ENCODE measurements around the gene TEX14.
"Not testable (repeated sequence)": the region's sequence is repeated elsewhere in the genome, so short reads cannot be mapped to it uniquely, and the experiment has no call there.

TEX14 gene

GRCh38 chr17:58694302-58694701 is 2.5 kb upstream of the TEX14 start:
- no peaks in the 10 kb centered on the region for H3K27me3 ChIP-seq
- TF ChIP-seq Cebpa-rat (IDR thresholded peaks at IDR 0.05), result no peak
- H3K4me2 ChIP-seq, result peak overlapping the region in 10 of 11 experiments; percentile 8 to 93 (median 80); a peak in 19 of 22 replicates
- H4K20me1 ChIP-seq, result no peaks in the 10 kb centered on the region; a peak in 2 of 22 replicates
- H3K9me3 ChIP-seq (replicated peaks in 1 of 11), result peaks cover 0 to 17% (median 12%) of the 10 kb centered on the region in 11 experiments; a peak in 12 of 22 replicates
- peaks cover 17 to 36% (median 23%) of the 10 kb centered on the region in 10 experiments for H3K4me1 ChIP-seq
- no peak overlapping the region; a peak in 2 of 20 replicates for H3K4me3 ChIP-seq
- peaks cover 7 to 57% (median 41%) of the 10 kb centered on the region in 11 experiments for H3K36me3 ChIP-seq
- H3K9ac ChIP-seq, result peak overlapping the region in 2 of 11 experiments; percentile 5 to 10; a peak in 2 of 22 replicates
- H3K27ac ChIP-seq, result no peak overlapping the region; a peak in 1 of 22 replicates

GRCh38 chr17:58693751-58694150 is 1.9 kb upstream of the TEX14 start:
- H3K9ac ChIP-seq, result peak overlapping the region; percentile 77 to 94 (median 84); a peak in 20 of 22 replicates
- peaks cover 17 to 36% (median 23%) of the 10 kb centered on the region in 10 experiments for H3K4me1 ChIP-seq
- H3K27ac ChIP-seq, result peak overlapping the region in 8 of 11 experiments; percentile 81 to 93 (median 84); a peak in 9 of 22 replicates
- peak overlapping the region; percentile 68 to 94 (median 83) for H3K4me2 ChIP-seq
- peaks cover 4 to 52% (median 36%) of the 10 kb centered on the region in 11 experiments; a peak in 21 of 22 replicates for H3K36me3 ChIP-seq
- no peak for TF ChIP-seq Cebpa-rat (IDR thresholded peaks at IDR 0.05)
- H4K20me1 ChIP-seq, result no peaks in the 10 kb centered on the region; a peak in 2 of 22 replicates
- H3K9me3 ChIP-seq (replicated peaks in 1 of 11), result peaks cover 0 to 17% (median 12%) of the 10 kb centered on the region in 11 experiments; a peak in 12 of 22 replicates
- H3K27me3 ChIP-seq, result no peaks in the 10 kb centered on the region
- H3K4me3 ChIP-seq, result peak overlapping the region; percentile 63 to 84 (median 76); a peak in 16 of 20 replicates

GRCh38 chr17:58693208-58693607 is 1.4 kb upstream of the TEX14 start:
- Histone ChIP-seq H3K4me3 (peak overlapping the region; percentile 63 to 84 (median 76)), H3K27me3 (no peaks in the 10 kb centered on the region), H3K4me1 (peaks cover 17 to 36% (median 23%) of the 10 kb centered on the region in 10 experiments), H3K4me2 (peak overlapping the region; percentile 68 to 94 (median 83)), H4K20me1 (no peaks in the 10 kb centered on the region; a peak in 2 of 22 replicates), H3K9ac (peak overlapping the region; percentile 77 to 94 (median 84)), H3K9me3 (replicated peaks in 1 of 11) (peaks cover 0 to 17% (median 12%) of the 10 kb centered on the region in 11 experiments; a peak in 12 of 22 replicates), H3K27ac (peak overlapping the region; percentile 73 to 93 (median 81); a peak in 21 of 22 replicates), H3K36me3 (peaks cover 4 to 47% (median 34%) of the 10 kb centered on the region in 11 experiments; a peak in 21 of 22 replicates)
- TF ChIP-seq Cebpa-rat (IDR thresholded peaks at IDR 0.05), result no peak

DNA sequence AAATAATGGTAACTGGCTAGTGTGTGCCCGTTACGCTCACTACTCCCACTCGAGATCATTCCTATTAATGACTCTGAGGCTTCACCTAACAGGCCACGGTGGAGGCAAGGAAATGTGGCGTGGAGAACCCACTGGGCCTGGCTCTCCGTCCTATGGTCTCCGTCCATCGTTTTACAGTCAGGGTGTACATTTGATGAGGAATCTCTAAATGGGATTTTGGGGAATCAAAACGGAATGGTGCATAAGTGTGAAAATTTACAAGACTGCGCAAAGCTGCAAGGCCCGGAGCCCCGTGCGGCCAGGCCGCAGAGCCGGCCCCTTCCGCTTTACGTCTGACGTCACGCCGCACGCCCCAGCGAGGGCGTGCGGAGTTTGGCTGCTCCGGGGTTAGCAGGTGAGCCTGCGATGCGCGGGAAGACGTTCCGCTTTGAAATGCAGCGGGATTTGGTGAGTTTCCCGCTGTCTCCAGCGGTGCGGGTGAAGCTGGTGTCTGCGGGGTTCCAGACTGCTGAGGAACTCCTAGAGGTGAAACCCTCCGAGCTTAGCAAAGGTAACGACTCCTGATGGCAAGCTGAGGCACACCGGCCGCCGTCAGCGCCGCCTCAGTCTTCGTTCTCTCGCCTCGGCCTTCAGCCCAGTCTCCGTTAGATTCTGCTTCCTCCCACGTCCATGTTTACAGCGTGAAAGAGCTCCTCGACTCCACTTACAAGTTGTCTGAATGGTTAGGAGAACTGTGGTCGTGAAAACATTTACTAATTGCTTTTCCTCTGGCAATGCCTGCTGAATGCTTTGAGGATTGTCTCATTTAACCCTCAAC is 602 bp upstream of the TEX14 start, which contains the start of gene RAD51C:
RAD51C (plus strand) TSS at position 364 of the 817 bp plus-strand sequence; CDS start at position 406, 42 bp downstream.
- Histone ChIP-seq H3K27ac (peak within 1 kb of the TSS; percentile 73 to 93 (median 81)), H3K9ac (peak within 1 kb of the TSS; percentile 77 to 94 (median 84)), H4K20me1 (no peaks in the 10 kb centered on the region; a peak in 2 of 22 replicates), H3K9me3 (replicated peaks in 1 of 11) (peaks cover 0 to 17% (median 12%) of the 10 kb centered on the region in 11 experiments; a peak in 12 of 22 replicates), H3K36me3 (peaks cover 4 to 39% (median 31%) of the 10 kb centered on the region in 11 experiments; a peak in 21 of 22 replicates), H3K4me3 (peak within 1 kb of the TSS; percentile 63 to 84 (median 76)), H3K4me1 (peaks cover 17 to 36% (median 23%) of the 10 kb centered on the region in 10 experiments), H3K4me2 (peak within 1 kb of the TSS; percentile 68 to 94 (median 83)), H3K27me3 (no peaks in the 10 kb centered on the region)
- TF ChIP-seq Cebpa-rat (IDR thresholded peaks at IDR 0.05), result no peak

DNA sequence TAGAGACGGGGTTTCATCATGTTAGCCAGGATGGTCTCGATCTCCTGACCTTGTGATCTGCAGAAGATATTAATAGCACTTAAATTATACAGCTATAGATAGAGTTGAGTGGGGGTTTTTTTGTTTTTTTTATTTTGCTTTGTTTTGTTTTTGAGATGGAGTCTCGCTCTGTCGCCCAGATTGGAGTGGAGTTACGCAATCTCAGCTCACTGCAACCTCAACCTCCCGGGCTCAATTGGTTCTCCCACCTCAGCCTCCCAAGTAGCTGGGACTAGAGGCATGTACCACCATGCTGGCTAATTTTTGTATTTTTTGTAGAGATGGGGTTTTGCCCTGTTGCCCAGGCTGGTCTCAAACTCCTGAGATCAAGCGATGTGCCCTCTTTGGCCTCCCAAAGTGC is 1.8 kb downstream of the TEX14 start:
- not testable (repeated sequence) for H3K9ac ChIP-seq, H3K4me3 ChIP-seq, H4K20me1 ChIP-seq, H3K27me3 ChIP-seq, H3K27ac ChIP-seq
- Histone ChIP-seq H3K4me1 (peaks cover 17 to 32% (median 21%) of the 10 kb centered on the region in 10 experiments), H3K4me2 (peak overlapping the region in 6 of 11 experiments; percentile 19 to 38 (median 26); a peak in 7 of 22 replicates), H3K9me3 (replicated peaks in 1 of 11) (peaks cover 0 to 17% (median 12%) of the 10 kb centered on the region in 11 experiments; a peak in 12 of 22 replicates), H3K36me3 (peaks cover 0 to 15% (median 8%) of the 10 kb centered on the region in 11 experiments; a peak in 17 of 22 replicates)
- TF ChIP-seq Cebpa-rat (IDR thresholded peaks at IDR 0.05), result peak in 10 of 11 experiments; percentile 24 to 92 (median 76); a peak in 14 of 22 replicates

DNA sequence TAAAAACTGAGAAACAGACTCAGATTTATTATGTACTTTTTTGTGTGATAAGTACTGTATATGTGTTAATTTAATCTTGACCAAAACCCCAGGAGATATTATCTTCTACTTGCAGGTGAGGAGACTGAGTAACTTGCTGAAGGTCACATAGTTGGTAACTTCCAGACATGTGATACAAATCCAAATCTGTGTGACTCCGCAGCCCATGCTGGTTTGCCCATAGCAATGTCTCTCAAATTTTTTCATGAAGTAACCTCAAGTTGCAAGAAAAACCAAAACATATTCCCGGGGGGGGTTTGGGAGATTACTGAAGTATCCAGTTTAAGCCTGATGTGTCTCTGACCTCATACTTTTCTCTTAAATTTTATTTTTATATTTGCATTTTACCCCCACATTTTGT is 3.3 kb downstream of the TEX14 start:
- Histone ChIP-seq H3K27ac (no peak overlapping the region), H3K9me3 (replicated peaks in 1 of 11) (peaks cover 0 to 17% (median 12%) of the 10 kb centered on the region in 11 experiments; a peak in 12 of 22 replicates), H3K4me2 (peak overlapping the region in 1 of 11 experiments; percentile 7; a peak in 1 of 22 replicates), H3K27me3 (no peaks in the 10 kb centered on the region), H3K4me1 (peaks cover 6 to 18% (median 7%) of the 10 kb centered on the region in 10 experiments), H4K20me1 (no peaks in the 10 kb centered on the region), H3K4me3 (no peak overlapping the region), H3K9ac (no peak overlapping the region), H3K36me3 (no peaks in the 10 kb centered on the region)
- TF ChIP-seq Cebpa-rat (IDR thresholded peaks at IDR 0.05), result no peak

DNA sequence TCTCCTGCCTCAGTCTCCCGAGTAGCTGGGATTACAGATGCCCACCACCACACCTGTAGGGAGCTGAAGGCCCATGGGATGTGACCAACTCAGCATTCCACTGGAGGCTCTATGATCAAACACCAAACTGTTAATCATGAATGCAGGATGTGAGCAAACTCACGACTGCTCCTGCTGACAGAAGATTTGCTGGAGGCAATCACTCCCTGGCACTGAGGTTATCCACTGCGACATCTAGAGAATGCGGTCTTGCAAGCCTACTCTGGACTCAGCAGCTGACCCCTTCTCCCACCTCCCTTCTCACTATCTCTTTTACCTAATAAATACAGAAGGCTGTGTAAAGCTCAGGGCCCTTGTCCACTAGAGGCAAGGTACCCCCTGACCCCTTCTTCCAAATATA is 4.9 kb downstream of the TEX14 start:
- H3K4me1 ChIP-seq, result peaks cover 0 to 8% (median 0%) of the 10 kb centered on the region in 10 experiments; a peak in 6 of 20 replicates
- no peaks in the 10 kb centered on the region for H3K27me3 ChIP-seq
- H3K9me3 ChIP-seq (replicated peaks in 1 of 11), result peaks cover 0 to 17% (median 12%) of the 10 kb centered on the region in 11 experiments; a peak in 12 of 22 replicates
- no peak overlapping the region for H3K4me3 ChIP-seq
- no peak overlapping the region for H3K9ac ChIP-seq
- H3K36me3 ChIP-seq, result no peaks in the 10 kb centered on the region
- H4K20me1 ChIP-seq, result no peaks in the 10 kb centered on the region
- TF ChIP-seq Cebpa-rat (IDR thresholded peaks at IDR 0.05), result no peak
- H3K4me2 ChIP-seq, result no peak overlapping the region
- H3K27ac ChIP-seq, result no peak overlapping the region

DNA sequence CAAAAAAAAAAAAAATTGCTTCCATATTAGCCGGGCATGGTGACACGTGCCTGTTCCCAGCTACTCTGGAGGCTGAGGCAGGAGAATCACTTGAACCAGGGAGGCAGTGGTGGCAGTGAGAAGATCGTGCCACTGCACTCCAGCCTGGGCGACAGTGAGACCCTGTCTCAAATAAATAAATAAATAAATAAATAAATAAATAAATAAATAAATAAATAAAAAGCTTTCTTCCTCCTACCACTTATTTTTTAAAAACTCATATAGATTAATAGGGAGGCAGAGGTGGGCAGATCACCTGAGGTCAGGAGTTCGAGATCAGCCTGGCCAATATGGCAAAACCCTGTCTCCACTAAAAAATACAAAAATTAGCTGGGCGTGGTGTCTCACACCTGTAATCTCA is 7.4 kb downstream of the TEX14 start:
- H3K27ac ChIP-seq; H3K9ac ChIP-seq; H3K27me3 ChIP-seq; H3K4me1 ChIP-seq; H3K36me3 ChIP-seq; H3K4me3 ChIP-seq; H4K20me1 ChIP-seq; H3K4me2 ChIP-seq; H3K9me3 ChIP-seq (replicated peaks in 1 of 11): not testable (repeated sequence)

DNA sequence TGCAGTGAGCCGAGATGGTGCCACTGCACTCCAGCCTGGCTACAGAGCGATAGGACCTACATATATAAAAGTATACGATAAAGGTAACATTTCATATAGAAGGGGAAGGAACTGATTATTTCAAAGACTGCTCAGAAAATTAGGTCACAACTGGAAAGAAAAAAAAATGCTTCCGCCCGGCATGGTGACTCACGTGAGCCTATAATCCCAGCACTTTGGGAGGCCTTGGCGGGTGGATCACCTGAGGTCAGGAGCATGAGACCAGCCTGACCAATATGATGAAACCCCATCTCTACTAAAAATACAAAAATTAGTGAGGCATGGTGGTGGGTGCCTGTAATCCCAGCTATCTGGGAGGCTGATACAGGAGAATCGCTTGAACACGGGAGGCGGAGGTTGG is 7.8 kb downstream of the TEX14 start:
- Histone ChIP-seq H3K9me3 (replicated peaks in 1 of 11) (no peaks in the 10 kb centered on the region), H3K27me3 (no peaks in the 10 kb centered on the region), H3K4me2 (no peak overlapping the region), H3K27ac (no peak overlapping the region), H3K36me3 (no peaks in the 10 kb centered on the region), H3K4me3 (no peak overlapping the region), H3K9ac (no peak overlapping the region), H3K4me1 (peaks cover 0 to 6% (median 0%) of the 10 kb centered on the region in 10 experiments; a peak in 2 of 20 replicates), H4K20me1 (no peaks in the 10 kb centered on the region)
- no peak for TF ChIP-seq Cebpa-rat (IDR thresholded peaks at IDR 0.05)

Data from BLaER1 treated with 17β-estradiol and CSF1 and Interleukin-3, amounts not matched to agents 10 nM and 100 nM (cell line).